IMR-90 (cell line): ENCODE measurements around the gene OPN4. TPM values are rescaled to one million over a fixed set of nuclear protein-coding genes. Genes with fewer than 3 reads are reported as not detected.

Experiments used
- ATAC-seq: fragments of 200-7000 bp; cut with Tn5 transposase; 2 replicates; pipeline ENCODE4 v1.9.1; 2020; ENCODE audit warnings: low read depth, mild to moderate bottlenecking, moderate library complexity
- BruUV-seq: library from RNA; stranded (reverse); fragments of 400-500 nt; replicated peaks from 2 replicates; lab custom pipeline; 2021; lab: Mats Ljungman, UMichigan
- CTCF ChIA-PET: fragments of 300-600 bp; formaldehyde crosslinking; extraction: SDS; loops from one replicate; lab custom pipeline; 2021; ENCODE audit warnings: antibody characterized with exemption; lab: Yijun Ruan, JAX
- POLR2A ChIA-PET: fragments of 300-600 bp; sonication (Branson Sonifier 250); formaldehyde crosslinking; loops from one replicate; lab custom pipeline; 2022; ENCODE audit warnings: antibody characterized with exemption; ENCODE audit not compliant: unreplicated experiment; lab: Charles Lee
- DNase-seq: peaks from one replicate; pipeline ENCODE4 v3.0.0; 2013
- H2AFZ ChIP-seq: replicated peaks from 2 replicates; pipeline ENCODE3; 2013; ENCODE audit warnings: low read length, mild to moderate bottlenecking; ENCODE audit not compliant: poor library complexity
- H2AK5ac ChIP-seq: 2 replicates; pipeline ENCODE4 v1.6.1; 2013; ENCODE audit warnings: low read depth, low read length, inconsistent platforms
- H2AK9ac ChIP-seq: replicated peaks from 2 replicates; pipeline ENCODE3; 2013; ENCODE audit warnings: mild to moderate bottlenecking, low read depth, low read length, moderate library complexity; ENCODE audit not compliant: poor library complexity
- H2BK120ac ChIP-seq: 2 replicates; pipeline ENCODE4 v1.6.1; 2013; ENCODE audit warnings: low read depth, low read length, inconsistent platforms
- H2BK15ac ChIP-seq: 3 replicates; pipeline ENCODE4 v1.6.1; 2013; ENCODE audit warnings: low read depth, low read length, inconsistent platforms
- H2BK20ac ChIP-seq: 2 replicates; pipeline ENCODE4 v1.6.1; 2013; ENCODE audit warnings: low read depth, mild to moderate bottlenecking, inconsistent platforms, low read length, moderate library complexity
- H2BK5ac ChIP-seq: 2 replicates; pipeline ENCODE4 v1.6.1; 2013; ENCODE audit warnings: mild to moderate bottlenecking, low read depth, low read length, inconsistent platforms; ENCODE audit not compliant: poor library complexity, severe bottlenecking
- H3K14ac ChIP-seq: replicated peaks from 2 replicates; pipeline ENCODE4 v1.6.1; 2013; ENCODE audit warnings: low read depth, low read length, inconsistent platforms
- H3K18ac ChIP-seq: 2 replicates; pipeline ENCODE4 v1.6.1; 2013; ENCODE audit warnings: low read depth, low read length, control low read depth
- H3K23ac ChIP-seq: 2 replicates; pipeline ENCODE4 v1.6.1; 2013; ENCODE audit warnings: low read depth, low read length, inconsistent platforms
- H3K27ac ChIP-seq: 2 replicates; pipeline ENCODE4 v1.5.1; 2013; ENCODE audit warnings: mild to moderate bottlenecking, control low read depth, low read length; ENCODE audit not compliant: insufficient read depth
- H3K27me3 ChIP-seq: 2 replicates; pipeline ENCODE4 v1.6.1; 2013; ENCODE audit warnings: low read length; ENCODE audit not compliant: control insufficient read depth, insufficient read depth
- H3K36me3 ChIP-seq: 2 replicates; pipeline ENCODE4 v1.6.1; 2013; ENCODE audit warnings: low read length, mixed read lengths; ENCODE audit not compliant: control insufficient read depth, insufficient read depth
- H3K4ac ChIP-seq: 2 replicates; pipeline ENCODE4 v1.6.1; 2013; ENCODE audit warnings: low read depth, low read length, inconsistent platforms
- H3K4me1 ChIP-seq: 2 replicates; pipeline ENCODE4 v1.6.1; 2013; ENCODE audit warnings: low read length, mixed read lengths; ENCODE audit not compliant: control insufficient read depth, insufficient read depth
- H3K4me2 ChIP-seq: 2 replicates; pipeline ENCODE4 v1.6.1; 2013; ENCODE audit warnings: low read depth, mild to moderate bottlenecking, control low read depth, low read length, moderate library complexity
- H3K4me3 ChIP-seq: 2 replicates; pipeline ENCODE4 v1.5.1; 2013; ENCODE audit warnings: low read depth, mild to moderate bottlenecking, control low read depth, low read length, moderate library complexity; ENCODE audit not compliant: insufficient read depth
- H3K56ac ChIP-seq: 2 replicates; pipeline ENCODE4 v1.6.1; 2013; ENCODE audit warnings: low read length, inconsistent platforms; ENCODE audit not compliant: insufficient read depth; ENCODE audit errors: extremely low read depth
- H3K79me1 ChIP-seq, 2 experiments: 2 replicates each; pipeline ENCODE4 v1.6.1; 2013; ENCODE audit warnings: low read length in 2 of 2, inconsistent platforms in 1 of 2, low read depth in 1 of 2
- H3K9ac ChIP-seq: 2 replicates; pipeline ENCODE4 v1.6.1; 2013; ENCODE audit warnings: low read depth, low read length, control low read depth
- H3K9me1 ChIP-seq: 2 replicates; pipeline ENCODE4 v1.6.1; 2013; ENCODE audit warnings: low read length, inconsistent platforms; ENCODE audit not compliant: insufficient read depth
- H3K9me3 ChIP-seq: 2 replicates; pipeline ENCODE4 v1.6.1; 2013; ENCODE audit warnings: low read length; ENCODE audit not compliant: control insufficient read depth, insufficient read depth
- H4K20me1 ChIP-seq: 2 replicates; pipeline ENCODE4 v1.6.1; 2013; ENCODE audit warnings: low read length, inconsistent platforms; ENCODE audit not compliant: insufficient read depth
- H4K5ac ChIP-seq: 2 replicates; pipeline ENCODE4 v1.6.1; 2013; ENCODE audit warnings: mild to moderate bottlenecking, low read depth, low read length, control low read depth
- H4K8ac ChIP-seq, 2 experiments: 2 replicates each; pipeline ENCODE4 v1.6.1; 2013; ENCODE audit warnings: low read depth in 2 of 2, low read length in 2 of 2, control low read depth in 1 of 2, inconsistent platforms in 1 of 2
- H4K91ac ChIP-seq: 2 replicates; pipeline ENCODE4 v1.6.1; 2013; ENCODE audit warnings: low read depth, low read length, inconsistent platforms; ENCODE audit not compliant: insufficient read depth
- CEBPB ChIP-seq: IDR thresholded peaks from 2 replicates; pipeline ENCODE4 v1.6.1; 2012; ENCODE audit warnings: low read depth, low read length, improper control_type of control experiment
- CHD1 ChIP-seq: IDR thresholded peaks from 2 replicates; pipeline ENCODE4 v1.6.1; 2012; ENCODE audit warnings: low read depth, low read length, improper control_type of control experiment
- FOS ChIP-seq: fragments of 150-350 bp; IDR thresholded peaks from 2 replicates; pipeline ENCODE4 v1.6.1; 2016; ENCODE audit warnings: low read depth, low read length
- MAFK ChIP-seq: IDR thresholded peaks from 2 replicates; pipeline ENCODE4 v1.6.1; 2012; ENCODE audit warnings: low read depth, low read length, improper control_type of control experiment
- POLR2A ChIP-seq: IDR thresholded peaks from 2 replicates; pipeline ENCODE4 v1.6.1; 2012; ENCODE audit warnings: mild to moderate bottlenecking, low read depth, low read length
- RCOR1 ChIP-seq: IDR thresholded peaks from 2 replicates; pipeline ENCODE4 v1.6.1; 2012; ENCODE audit warnings: mild to moderate bottlenecking, low read length, improper control_type of control experiment; ENCODE audit not compliant: insufficient replicate concordance
- SMC3 ChIP-seq: fragments of 150-350 bp; IDR thresholded peaks from 2 replicates; pipeline ENCODE4 v1.6.1; 2016; ENCODE audit warnings: low read depth, mild to moderate bottlenecking, antibody characterized with exemption, low read length, moderate library complexity
- WGBS, 2 experiments: methylation state at CpG; one replicate each; pipeline versions ENCODE4 v1.1.5 to v1.1.7; 2013; ENCODE audit warnings: missing lambda C conversion rate in 2 of 2; ENCODE audit not compliant: insufficient read length in 1 of 2; ENCODE audit errors: extremely low coverage in 2 of 2; 5-methylcytosine and 5-hydroxymethylcytosine counted together
- dilution Hi-C: fragments of 300-500 bp; cut with HindIII; formaldehyde crosslinking; loops from one replicate; pipeline ENCODE4 v1.14.3; 2018; ENCODE audit warnings: low sequenced_read_pairs; ENCODE audit not compliant: unreplicated experiment
- in situ Hi-C: fragments of 300-500 bp; cut with MboI; formaldehyde crosslinking; loops from 3 replicates; pipeline ENCODE4 v1.14.3; 2019; ENCODE audit warnings: low sequenced_read_pairs, inconsistent platforms, mixed read lengths
- intact Hi-C: fragments of 100-400 bp; cut with micrococcal nuclease; formaldehyde crosslinking; loops from 2 replicates; pipeline ENCODE4 v1.10.0; 2022
- polyA plus RNA-seq, 3 experiments: library from polyadenylated mRNA; depleted of rRNA; stranded (reverse); fragments of >200 nt; gene quantifications; 2 replicates each; pipeline ENCODE4 v1.2.3, GENCODE V29; 2012; ENCODE audit warnings: low replicate concordance in 1 of 3
- total RNA-seq: library from RNA; depleted of rRNA; stranded (reverse); fragments of >200 nt; gene quantifications from 2 replicates; pipeline ENCODE4 v1.2.3, GENCODE V29; 2012
- TF ChIP-seq, protein P1 (sequence below): conservative IDR thresholded peaks from 2 replicates; pipeline ENCODE4 v1.5.1; 2012; ENCODE audit warnings: mild to moderate bottlenecking, low read depth, low read length, improper control_type of control experiment

The OPN4 gene
- total and polyA plus RNA-seq, 2 of the 4 experiments (the other 2 are of a cell fraction) = 0.03 TPM; not detected in 1

DNA sequence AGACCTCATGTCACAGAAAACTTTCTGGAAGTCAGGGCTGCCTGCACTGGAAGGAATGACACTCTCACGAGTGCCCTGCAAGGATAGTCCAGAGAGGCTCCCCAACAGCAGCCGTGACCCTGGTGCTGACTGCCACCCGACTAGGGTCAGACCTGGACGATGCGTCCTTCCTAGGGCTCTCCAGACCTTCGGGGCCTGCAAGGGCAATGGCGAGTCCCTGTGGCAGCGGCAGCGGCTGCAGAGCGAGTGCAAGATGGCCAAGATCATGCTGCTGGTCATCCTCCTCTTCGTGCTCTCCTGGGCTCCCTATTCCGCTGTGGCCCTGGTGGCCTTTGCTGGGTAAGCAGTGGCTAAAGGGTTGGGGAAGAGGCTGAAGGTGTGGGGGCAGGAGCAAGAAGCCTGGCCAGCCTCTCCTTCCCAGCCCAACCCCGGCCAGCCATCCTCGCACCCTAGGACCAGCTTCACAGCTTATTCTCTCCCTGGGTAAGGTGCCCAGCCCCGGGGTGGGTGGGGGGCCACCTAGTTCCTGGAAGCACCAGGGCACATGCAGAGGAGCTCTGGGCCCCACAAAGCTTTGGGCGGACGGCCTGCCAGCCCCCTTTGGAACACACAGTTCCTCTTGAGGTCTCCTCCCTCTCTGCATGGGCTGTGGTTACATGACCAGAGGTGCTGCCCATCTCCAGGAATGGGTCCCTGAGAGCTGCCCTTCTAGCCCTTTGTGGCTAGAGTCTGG is 5.5 kb downstream of the OPN4 start:
- Histone ChIP-seq H3K27ac (no peak overlapping the region), H2BK15ac (no peak overlapping the region), H4K91ac (no peak overlapping the region), H2BK5ac (no peak overlapping the region), H4K8ac (no peak overlapping the region), H2AK9ac (no peak overlapping the region), H3K14ac (no peak overlapping the region), H4K20me1 (no peaks in the 10 kb centered on the region), H3K56ac (no peak overlapping the region), H3K4me3 (no peak overlapping the region), H3K23ac (no peak overlapping the region), H2AFZ (no peak overlapping the region), H2BK120ac (no peak overlapping the region), H3K36me3 (no peaks in the 10 kb centered on the region), H2AK5ac (0 out of 2 replicates have a peak overlapping the region, but pooled peaks have one; percentile 24), H3K9ac (no peak overlapping the region), H3K9me3 (no peaks in the 10 kb centered on the region), H3K79me1 (no peaks in the 10 kb centered on the region), H3K4me1 (peaks cover 8% of the 10 kb centered on the region), H4K5ac (no peak overlapping the region), H3K18ac (no peak overlapping the region), H3K9me1 (peaks cover 11% of the 10 kb centered on the region; the same call in 1 of the 2 replicates), H3K4ac (no peak overlapping the region), H3K27me3 (no peaks in the 10 kb centered on the region; the same call in 1 of the 2 replicates), H2BK20ac (no peak overlapping the region), H3K4me2 (no peak overlapping the region)
- intact Hi-C loops = no loop called here
- 100% methylated on average over 3 of the region's 17 CpGs; no CpG with 5 or more reads in 1 of the 2 experiments for WGBS, 2 experiments
- CTCF ChIA-PET = no interaction called here
- in situ Hi-C loops = no loop called here
- POLR2A ChIA-PET = no interaction called here
- no peak for ATAC-seq
- DNase-seq = no peak
- TF ChIP-seq SMC3 (no peak), CHD1 (no peak), RCOR1 (no peak), CEBPB (no peak), POLR2A (no peak), FOS (no peak), MAFK (no peak)
- TF ChIP-seq, protein P1, sequence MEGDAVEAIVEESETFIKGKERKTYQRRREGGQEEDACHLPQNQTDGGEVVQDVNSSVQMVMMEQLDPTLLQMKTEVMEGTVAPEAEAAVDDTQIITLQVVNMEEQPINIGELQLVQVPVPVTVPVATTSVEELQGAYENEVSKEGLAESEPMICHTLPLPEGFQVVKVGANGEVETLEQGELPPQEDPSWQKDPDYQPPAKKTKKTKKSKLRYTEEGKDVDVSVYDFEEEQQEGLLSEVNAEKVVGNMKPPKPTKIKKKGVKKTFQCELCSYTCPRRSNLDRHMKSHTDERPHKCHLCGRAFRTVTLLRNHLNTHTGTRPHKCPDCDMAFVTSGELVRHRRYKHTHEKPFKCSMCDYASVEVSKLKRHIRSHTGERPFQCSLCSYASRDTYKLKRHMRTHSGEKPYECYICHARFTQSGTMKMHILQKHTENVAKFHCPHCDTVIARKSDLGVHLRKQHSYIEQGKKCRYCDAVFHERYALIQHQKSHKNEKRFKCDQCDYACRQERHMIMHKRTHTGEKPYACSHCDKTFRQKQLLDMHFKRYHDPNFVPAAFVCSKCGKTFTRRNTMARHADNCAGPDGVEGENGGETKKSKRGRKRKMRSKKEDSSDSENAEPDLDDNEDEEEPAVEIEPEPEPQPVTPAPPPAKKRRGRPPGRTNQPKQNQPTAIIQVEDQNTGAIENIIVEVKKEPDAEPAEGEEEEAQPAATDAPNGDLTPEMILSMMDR = no peak
- dilution Hi-C loops = no loop called here
- BruUV-seq = no TSS peak
